ENCODE results near the gene GOLIM4. TPM values are rescaled to one million over a fixed set of nuclear protein-coding genes. Genes with fewer than 3 reads are reported as not detected.

GOLIM4 gene
- total RNA-seq, 1 donor from 2014 or later = 29.3 TPM

- no peaks in the 10 kb centered on the region for H3K36me3 Mint-ChIP-seq (ENCODE audit: low read depth)
- H3K4me3 Mint-ChIP-seq = no peak overlapping the region
- H3K27ac Mint-ChIP-seq (ENCODE audit: unreplicated experiment) = no peak overlapping the region
- TF ChIP-seq, protein P1, sequence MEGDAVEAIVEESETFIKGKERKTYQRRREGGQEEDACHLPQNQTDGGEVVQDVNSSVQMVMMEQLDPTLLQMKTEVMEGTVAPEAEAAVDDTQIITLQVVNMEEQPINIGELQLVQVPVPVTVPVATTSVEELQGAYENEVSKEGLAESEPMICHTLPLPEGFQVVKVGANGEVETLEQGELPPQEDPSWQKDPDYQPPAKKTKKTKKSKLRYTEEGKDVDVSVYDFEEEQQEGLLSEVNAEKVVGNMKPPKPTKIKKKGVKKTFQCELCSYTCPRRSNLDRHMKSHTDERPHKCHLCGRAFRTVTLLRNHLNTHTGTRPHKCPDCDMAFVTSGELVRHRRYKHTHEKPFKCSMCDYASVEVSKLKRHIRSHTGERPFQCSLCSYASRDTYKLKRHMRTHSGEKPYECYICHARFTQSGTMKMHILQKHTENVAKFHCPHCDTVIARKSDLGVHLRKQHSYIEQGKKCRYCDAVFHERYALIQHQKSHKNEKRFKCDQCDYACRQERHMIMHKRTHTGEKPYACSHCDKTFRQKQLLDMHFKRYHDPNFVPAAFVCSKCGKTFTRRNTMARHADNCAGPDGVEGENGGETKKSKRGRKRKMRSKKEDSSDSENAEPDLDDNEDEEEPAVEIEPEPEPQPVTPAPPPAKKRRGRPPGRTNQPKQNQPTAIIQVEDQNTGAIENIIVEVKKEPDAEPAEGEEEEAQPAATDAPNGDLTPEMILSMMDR (conservative IDR thresholded peaks at IDR 0.05) = no peak
- no peak for DNase-seq (ENCODE audit: low read depth, low spot score)
- no peaks in the 10 kb centered on the region for H3K27me3 Mint-ChIP-seq (ENCODE audit: low read depth)
- peaks cover 3% of the 10 kb centered on the region for H3K9me3 Mint-ChIP-seq
- H3K4me1 Mint-ChIP-seq = peaks cover 31% of the 10 kb centered on the region
Measured at GRCh38 chr3:168085491-168086119, 10.1 kb downstream of the GOLIM4 start.

DNA sequence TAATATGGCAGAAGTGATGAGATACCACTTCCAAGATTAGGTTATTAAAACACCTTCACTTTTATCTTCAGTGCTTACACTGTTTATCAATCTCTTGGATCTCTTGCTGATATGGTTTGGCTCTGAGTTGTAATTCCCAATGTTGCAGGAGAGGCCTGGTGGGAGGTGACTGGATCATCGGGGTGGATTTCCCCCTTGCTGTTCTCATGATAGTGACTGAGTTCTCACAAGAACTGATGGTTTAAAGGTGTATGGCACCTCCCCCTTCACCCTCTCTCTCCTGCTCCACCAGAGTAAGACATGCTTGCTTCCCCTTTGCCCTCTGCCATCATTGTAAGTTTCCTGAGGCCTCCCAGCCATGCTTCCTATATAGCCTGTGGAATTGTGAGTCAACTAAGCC lies 11.8 kb downstream of the GOLIM4 start:
- TF ChIP-seq, protein P1 (conservative IDR thresholded peaks at IDR 0.05) = no peak
- peaks cover 29% of the 10 kb centered on the region for H3K4me1 Mint-ChIP-seq
- peaks cover 3% of the 10 kb centered on the region for H3K9me3 Mint-ChIP-seq
- no peaks in the 10 kb centered on the region for H3K27me3 Mint-ChIP-seq (ENCODE audit: low read depth)
- H3K36me3 Mint-ChIP-seq (ENCODE audit: low read depth) = no peaks in the 10 kb centered on the region
- H3K27ac Mint-ChIP-seq (ENCODE audit: unreplicated experiment) = no peak overlapping the region
- no peak overlapping the region for H3K4me3 Mint-ChIP-seq
- DNase-seq (ENCODE audit: low read depth, low spot score) = no peak

- no peak overlapping the region for H3K27ac Mint-ChIP-seq (ENCODE audit: unreplicated experiment)
- peaks cover 3% of the 10 kb centered on the region for H3K36me3 Mint-ChIP-seq (ENCODE audit: low read depth)
- H3K4me1 Mint-ChIP-seq = peaks cover 26% of the 10 kb centered on the region
- DNase-seq (ENCODE audit: low read depth, low spot score) = no peak
- peaks cover 6% of the 10 kb centered on the region for H3K9me3 Mint-ChIP-seq
- H3K4me3 Mint-ChIP-seq = no peak overlapping the region
- no peaks in the 10 kb centered on the region for H3K27me3 Mint-ChIP-seq (ENCODE audit: low read depth)
- TF ChIP-seq, protein P1 (conservative IDR thresholded peaks at IDR 0.05) = no peak
Measured at GRCh38 chr3:168081856-168082255, 13.9 kb downstream of the GOLIM4 start.

GRCh38 chr3:168081171-168081771 lies 14.5 kb downstream of the GOLIM4 start:
- Mint-ChIP-seq H3K27ac (ENCODE audit: unreplicated experiment) (no peak overlapping the region), H3K4me1 (peaks cover 20% of the 10 kb centered on the region), H3K36me3 (ENCODE audit: low read depth) (peaks cover 4% of the 10 kb centered on the region), H3K4me3 (no peak overlapping the region), H3K27me3 (ENCODE audit: low read depth) (no peaks in the 10 kb centered on the region), H3K9me3 (peaks cover 6% of the 10 kb centered on the region)
- no peak for DNase-seq (ENCODE audit: low read depth, low spot score)
- TF ChIP-seq, protein P1 (conservative IDR thresholded peaks at IDR 0.05) = no peak

DNA sequence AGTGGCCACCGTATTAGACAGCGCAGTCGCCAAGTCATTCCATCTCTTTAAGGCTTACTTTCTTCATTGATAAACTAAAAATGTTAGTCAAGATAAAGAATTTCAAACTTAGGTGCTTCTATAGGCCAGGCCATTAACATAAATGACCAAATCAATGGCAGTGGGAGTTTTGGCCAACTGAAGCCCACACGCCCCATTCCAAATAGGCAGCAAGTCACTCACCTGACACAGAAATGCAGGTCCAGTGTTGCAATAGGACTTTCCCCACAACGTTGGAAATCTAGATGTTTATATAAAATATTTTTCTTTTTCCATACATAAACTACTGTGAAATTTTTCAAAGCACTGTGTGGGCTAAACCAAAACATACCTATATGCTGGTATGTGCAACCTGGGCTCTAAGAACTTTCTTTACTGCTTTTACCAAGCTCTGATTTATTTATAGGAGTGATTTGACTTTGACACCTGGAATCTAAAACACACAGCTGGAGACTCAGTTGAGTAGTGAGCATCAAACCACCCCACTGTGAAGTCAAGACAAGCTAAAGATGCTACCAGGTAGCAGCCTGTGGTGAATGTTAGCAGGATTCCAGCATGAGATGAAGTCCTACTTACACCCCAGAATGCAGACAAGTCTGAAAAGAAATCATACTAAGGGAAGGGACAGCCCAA lies 15.1 kb downstream of the GOLIM4 start:
- H3K9me3 Mint-ChIP-seq = peaks cover 6% of the 10 kb centered on the region
- peaks cover 20% of the 10 kb centered on the region for H3K4me1 Mint-ChIP-seq
- H3K36me3 Mint-ChIP-seq (ENCODE audit: low read depth) = peaks cover 4% of the 10 kb centered on the region

More for the DNA sequence above, 15.1 kb downstream of the GOLIM4 start:
- DNase-seq (ENCODE audit: low read depth, low spot score) = no peak
- TF ChIP-seq, protein P1 (conservative IDR thresholded peaks at IDR 0.05) = no peak
- H3K27ac Mint-ChIP-seq (ENCODE audit: unreplicated experiment) = no peak overlapping the region
- no peaks in the 10 kb centered on the region for H3K27me3 Mint-ChIP-seq (ENCODE audit: low read depth)
- no peak overlapping the region for H3K4me3 Mint-ChIP-seq

Data from neural crest cell (in vitro differentiated cells).